GM12892 (cell line): Measurements from ENCODE around the gene MMP27.

Experiments used
- POLR2A ChIP-seq: IDR thresholded peaks from 2 replicates; pipeline ENCODE4 v1.6.1; 2011; ENCODE audit warnings: low read depth, low read length, control low read depth
- POLR2AphosphoS5 ChIP-seq: IDR thresholded peaks from 2 replicates; pipeline ENCODE4 v1.6.1; 2011; ENCODE audit warnings: low read depth, low read length, control low read depth

DNA sequence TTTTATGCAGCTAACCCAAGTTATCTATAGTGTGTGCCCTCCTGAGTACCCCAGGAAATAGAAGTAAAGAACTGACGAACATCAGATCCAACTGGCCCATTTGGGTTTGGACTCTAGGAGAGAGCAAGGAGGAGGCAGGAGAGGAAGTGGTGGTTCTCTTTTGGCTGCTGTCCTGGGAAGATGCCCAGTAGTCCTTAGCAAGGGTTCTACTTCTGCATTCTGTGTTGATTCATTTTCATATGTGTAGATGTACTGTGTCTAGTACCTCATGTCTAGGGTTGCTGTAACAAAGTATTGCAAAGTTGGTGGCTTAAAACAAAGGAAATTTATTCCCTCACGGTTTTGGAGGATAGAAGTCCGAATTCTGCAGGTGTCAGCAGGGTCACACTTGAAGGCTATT is 6.6 kb upstream of the MMP27 start:
- no peak for TF ChIP-seq POLR2AphosphoS5
- no peak for TF ChIP-seq POLR2A
